Activated naive CD4-positive, alpha-beta T cell treated with anti-CD3 and anti-CD28 coated beads, Interleukin-2, amount 50 U/mL, for 24 hours (primary cell): ENCODE measurements around the gene CLCN1.
A peak's percentile ranks its signal among the peaks of the same experiment; 100 is the strongest.

Experiments
- H3K27ac Mint-ChIP-seq: one replicate; pipeline ENCODE4 v1.8.0; 2021; ENCODE audit warnings: mild to moderate bottlenecking, mixed read lengths
- H3K27me3 Mint-ChIP-seq: one replicate; pipeline ENCODE4 v1.8.0; 2021; ENCODE audit warnings: mixed read lengths
- H3K36me3 Mint-ChIP-seq: one replicate; pipeline ENCODE4 v1.8.0; 2021; ENCODE audit warnings: mixed read lengths
- H3K4me1 Mint-ChIP-seq: one replicate; pipeline ENCODE4 v1.8.0; 2021; ENCODE audit warnings: mixed read lengths
- H3K4me3 Mint-ChIP-seq: one replicate; pipeline ENCODE4 v1.8.0; 2021; ENCODE audit warnings: mild to moderate bottlenecking, mixed read lengths
- H3K9me3 Mint-ChIP-seq: one replicate; pipeline ENCODE4 v1.8.0; 2021; ENCODE audit warnings: mixed read lengths

Gene CLCN1

GRCh38 chr7:143362131-143363015, 46.5 kb downstream of the CLCN1 start, which contains the start of gene FAM131B:
TSS of gene FAM131B (minus strand) at chr7:143362713. CDS start at chr7:143362603, 110 bp downstream.
- peak within 1 kb of the TSS; percentile 66 for H3K27ac Mint-ChIP-seq
- no peaks in the 10 kb centered on the region for H3K36me3 Mint-ChIP-seq
- peak within 1 kb of the TSS; percentile 85 for H3K4me3 Mint-ChIP-seq
- no peaks in the 10 kb centered on the region for H3K9me3 Mint-ChIP-seq
- H3K4me1 Mint-ChIP-seq = peaks cover 9% of the 10 kb centered on the region
- H3K27me3 Mint-ChIP-seq = peaks cover 21% of the 10 kb centered on the region

GRCh38 chr7:143363016-143363937, 47.4 kb downstream of the CLCN1 start:
- Mint-ChIP-seq H3K4me3 (peak overlapping the region; percentile 58), H3K36me3 (no peaks in the 10 kb centered on the region), H3K9me3 (no peaks in the 10 kb centered on the region), H3K27me3 (peaks cover 21% of the 10 kb centered on the region), H3K4me1 (peaks cover 9% of the 10 kb centered on the region), H3K27ac (peak overlapping the region; percentile 66)

GRCh38 chr7:143367972-143368371, 52.1 kb downstream of the CLCN1 start:
- no peak overlapping the region for H3K4me3 Mint-ChIP-seq
- peaks cover 20% of the 10 kb centered on the region for H3K27me3 Mint-ChIP-seq
- H3K27ac Mint-ChIP-seq = no peak overlapping the region
- peaks cover 24% of the 10 kb centered on the region for H3K4me1 Mint-ChIP-seq
- no peaks in the 10 kb centered on the region for H3K36me3 Mint-ChIP-seq
- no peaks in the 10 kb centered on the region for H3K9me3 Mint-ChIP-seq

- Mint-ChIP-seq H3K4me1 (peaks cover 24% of the 10 kb centered on the region), H3K4me3 (no peak overlapping the region), H3K36me3 (no peaks in the 10 kb centered on the region), H3K27ac (no peak overlapping the region), H3K9me3 (no peaks in the 10 kb centered on the region), H3K27me3 (peaks cover 16% of the 10 kb centered on the region)
These were observed 52.5 kb downstream of the CLCN1 start for GRCh38 chr7:143368387-143368786.

- Mint-ChIP-seq H3K27ac (no peak overlapping the region), H3K36me3 (no peaks in the 10 kb centered on the region), H3K4me1 (peaks cover 39% of the 10 kb centered on the region), H3K4me3 (no peak overlapping the region), H3K9me3 (no peaks in the 10 kb centered on the region), H3K27me3 (peaks cover 2% of the 10 kb centered on the region)
These were observed 54.1 kb downstream of the CLCN1 start for GRCh38 chr7:143369678-143370651.

GRCh38 chr7:143372070-143372469, 56.2 kb downstream of the CLCN1 start:
- no peaks in the 10 kb centered on the region for H3K9me3 Mint-ChIP-seq
- no peaks in the 10 kb centered on the region for H3K27me3 Mint-ChIP-seq
- H3K4me3 Mint-ChIP-seq = peak overlapping the region; percentile 23
- peak overlapping the region; percentile 76 for H3K27ac Mint-ChIP-seq
- H3K4me1 Mint-ChIP-seq = peaks cover 60% of the 10 kb centered on the region
- H3K36me3 Mint-ChIP-seq = no peaks in the 10 kb centered on the region

GRCh38 chr7:143373255-143373794, 57.4 kb downstream of the CLCN1 start:
- no peaks in the 10 kb centered on the region for H3K27me3 Mint-ChIP-seq
- H3K4me1 Mint-ChIP-seq = peaks cover 68% of the 10 kb centered on the region
- H3K27ac Mint-ChIP-seq = no peak overlapping the region
- no peaks in the 10 kb centered on the region for H3K36me3 Mint-ChIP-seq
- no peaks in the 10 kb centered on the region for H3K9me3 Mint-ChIP-seq
- H3K4me3 Mint-ChIP-seq = no peak overlapping the region

GRCh38 chr7:143374561-143374960, 58.6 kb downstream of the CLCN1 start:
- H3K4me3 Mint-ChIP-seq = no peak overlapping the region
- peak overlapping the region; percentile 92 for H3K27ac Mint-ChIP-seq
- H3K9me3 Mint-ChIP-seq = no peaks in the 10 kb centered on the region
- H3K27me3 Mint-ChIP-seq = no peaks in the 10 kb centered on the region
- peaks cover 80% of the 10 kb centered on the region for H3K4me1 Mint-ChIP-seq
- H3K36me3 Mint-ChIP-seq = no peaks in the 10 kb centered on the region

GRCh38 chr7:143375298-143376034, 59.6 kb downstream of the CLCN1 start:
- peak overlapping the region; percentile 40 for H3K4me3 Mint-ChIP-seq
- H3K36me3 Mint-ChIP-seq = no peaks in the 10 kb centered on the region
- no peaks in the 10 kb centered on the region for H3K27me3 Mint-ChIP-seq
- no peaks in the 10 kb centered on the region for H3K9me3 Mint-ChIP-seq
- peaks cover 85% of the 10 kb centered on the region for H3K4me1 Mint-ChIP-seq
- peak overlapping the region; percentile 92 for H3K27ac Mint-ChIP-seq

GRCh38 chr7:143376396-143376795, 60.5 kb downstream of the CLCN1 start:
- H3K27ac Mint-ChIP-seq = peak overlapping the region; percentile 15
- H3K4me3 Mint-ChIP-seq = no peak overlapping the region
- no peaks in the 10 kb centered on the region for H3K27me3 Mint-ChIP-seq
- no peaks in the 10 kb centered on the region for H3K36me3 Mint-ChIP-seq
- peaks cover 77% of the 10 kb centered on the region for H3K4me1 Mint-ChIP-seq
- no peaks in the 10 kb centered on the region for H3K9me3 Mint-ChIP-seq

GRCh38 chr7:143379611-143380259, 63.8 kb downstream of the CLCN1 start:
- peaks cover 49% of the 10 kb centered on the region for H3K4me1 Mint-ChIP-seq
- peak overlapping the region; percentile 91 for H3K4me3 Mint-ChIP-seq
- no peaks in the 10 kb centered on the region for H3K27me3 Mint-ChIP-seq
- peak overlapping the region; percentile 95 for H3K27ac Mint-ChIP-seq
- H3K36me3 Mint-ChIP-seq = no peaks in the 10 kb centered on the region
- H3K9me3 Mint-ChIP-seq = no peaks in the 10 kb centered on the region

- no peaks in the 10 kb centered on the region for H3K9me3 Mint-ChIP-seq
- peak overlapping the region; percentile 95 for H3K27ac Mint-ChIP-seq
- H3K36me3 Mint-ChIP-seq = no peaks in the 10 kb centered on the region
- H3K27me3 Mint-ChIP-seq = no peaks in the 10 kb centered on the region
- peak overlapping the region; percentile 91 for H3K4me3 Mint-ChIP-seq
- H3K4me1 Mint-ChIP-seq = peaks cover 44% of the 10 kb centered on the region
These were observed 64.3 kb downstream of the CLCN1 start for GRCh38 chr7:143380260-143380645.

GRCh38 chr7:143380646-143381426, 64.9 kb downstream of the CLCN1 start, which contains the start of gene ZYX:
TSS of gene ZYX (plus strand) at chr7:143381345. CDS start at chr7:143381572, 227 bp downstream.
- peak within 1 kb of the TSS; percentile 95 for H3K27ac Mint-ChIP-seq
- H3K27me3 Mint-ChIP-seq = no peaks in the 10 kb centered on the region
- no peaks in the 10 kb centered on the region for H3K36me3 Mint-ChIP-seq
- H3K4me3 Mint-ChIP-seq = peak within 1 kb of the TSS; percentile 91
- peaks cover 38% of the 10 kb centered on the region for H3K4me1 Mint-ChIP-seq
- no peaks in the 10 kb centered on the region for H3K9me3 Mint-ChIP-seq
